OCI-M2 (cell line): ENCODE measurements around the gene EPS8L1.
"Not testable (repeated sequence)": the region's sequence is repeated elsewhere in the genome, so short reads cannot be mapped to it uniquely, and the experiment has no call there.

Experiments
- DNase-seq: peaks from one replicate; lab custom pipeline; 2025; ENCODE audit not compliant: unreplicated experiment; lab: John Stamatoyannopoulos, UW

Gene EPS8L1

DNA sequence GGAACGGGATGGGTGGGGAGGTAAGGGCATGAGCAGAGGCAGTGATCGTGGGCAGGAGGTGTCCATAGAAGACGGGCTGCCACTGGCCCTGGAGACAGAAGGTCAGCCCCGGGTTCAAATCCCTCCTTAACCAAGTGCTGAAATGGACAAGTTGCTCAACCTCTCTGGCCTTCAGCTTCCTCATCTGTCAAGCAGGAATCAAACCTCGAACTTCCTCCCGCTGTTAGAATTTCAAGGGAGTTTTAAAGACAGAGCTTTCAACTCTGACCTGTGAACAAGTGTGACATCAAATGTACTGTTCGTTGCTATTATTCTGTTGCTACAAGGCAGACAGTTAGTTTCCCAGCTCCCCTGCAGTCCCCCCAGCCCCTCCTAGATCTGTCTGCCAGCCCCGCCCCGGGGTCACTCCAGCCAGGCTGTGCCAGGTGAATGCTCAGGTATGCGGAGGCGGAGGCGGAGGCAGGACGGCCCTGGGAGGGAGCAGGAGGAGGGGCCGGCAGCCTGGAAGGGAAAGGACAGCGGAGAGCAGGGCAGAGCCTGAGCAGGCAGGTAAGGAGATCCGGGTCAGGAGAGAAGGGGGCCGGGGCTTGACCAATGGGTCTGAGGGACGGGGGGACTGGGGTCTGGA lies at the start of gene EPS8L1:
EPS8L1 (plus strand) TSS at position 499 of the 628 bp plus-strand sequence. CDS start 576 bp downstream, outside the sequence.
- DNase-seq, result no peak

DNA sequence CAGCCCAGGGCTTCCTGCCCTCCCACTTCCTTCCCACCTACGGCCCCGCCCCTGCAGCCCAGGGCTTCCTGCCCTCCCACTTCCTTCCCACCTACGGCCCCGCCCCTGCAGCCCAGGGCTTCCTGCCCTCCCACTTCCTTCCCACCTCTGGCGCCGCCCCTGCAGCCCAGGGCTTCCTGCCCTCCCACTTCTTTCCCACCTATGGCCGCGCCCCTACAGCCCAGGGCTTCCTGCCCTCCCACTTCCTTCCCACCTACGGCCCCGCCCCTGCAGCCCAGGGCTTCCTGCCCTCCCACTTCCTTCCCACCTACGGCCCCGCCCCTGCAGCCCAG lies 48.6 kb upstream of the EPS8L1 start:
- DNase-seq, result not testable (repeated sequence)

DNA sequence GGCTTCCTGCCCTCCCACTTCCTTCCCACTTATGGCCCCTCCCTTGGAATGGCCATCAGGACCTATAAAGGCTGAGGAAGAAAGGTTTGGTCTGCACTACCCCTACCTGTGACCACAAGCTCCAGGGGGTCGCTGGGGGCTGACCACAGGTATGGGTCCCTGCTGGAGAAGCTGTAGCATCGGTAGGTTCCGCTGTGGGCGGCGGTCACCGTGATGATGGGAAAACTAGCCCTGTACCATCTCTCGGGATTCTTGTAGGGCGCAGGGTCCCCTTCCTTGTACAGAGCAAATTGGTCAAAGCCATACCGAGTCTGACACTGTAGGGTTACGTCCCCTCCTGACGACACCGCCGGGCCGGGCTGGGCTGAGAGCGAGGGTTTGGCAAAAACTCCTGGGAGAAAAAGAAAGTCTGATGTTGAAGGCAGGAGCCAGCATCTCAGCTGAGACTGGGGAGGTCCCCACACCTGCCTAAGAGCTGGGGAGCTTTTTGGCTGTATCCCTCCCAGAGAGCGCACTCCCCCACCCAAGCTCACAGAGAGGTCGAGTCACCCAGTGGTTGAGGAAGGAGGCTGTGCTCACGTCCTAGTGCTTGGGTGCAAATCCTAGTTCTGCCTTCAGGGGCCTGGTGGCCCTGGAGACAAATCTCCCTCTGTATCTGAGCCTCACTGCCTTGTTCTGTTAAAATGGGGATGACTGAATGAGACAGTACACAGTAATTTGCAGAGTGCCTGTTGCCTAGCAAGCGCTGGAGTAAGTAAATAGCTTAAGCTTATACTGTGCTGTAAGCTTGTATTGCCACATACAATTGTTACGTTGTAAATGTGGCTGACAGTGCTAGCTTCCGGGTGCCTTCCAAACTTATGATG lies 48.0 kb upstream of the EPS8L1 start:
- no peak for DNase-seq

DNA sequence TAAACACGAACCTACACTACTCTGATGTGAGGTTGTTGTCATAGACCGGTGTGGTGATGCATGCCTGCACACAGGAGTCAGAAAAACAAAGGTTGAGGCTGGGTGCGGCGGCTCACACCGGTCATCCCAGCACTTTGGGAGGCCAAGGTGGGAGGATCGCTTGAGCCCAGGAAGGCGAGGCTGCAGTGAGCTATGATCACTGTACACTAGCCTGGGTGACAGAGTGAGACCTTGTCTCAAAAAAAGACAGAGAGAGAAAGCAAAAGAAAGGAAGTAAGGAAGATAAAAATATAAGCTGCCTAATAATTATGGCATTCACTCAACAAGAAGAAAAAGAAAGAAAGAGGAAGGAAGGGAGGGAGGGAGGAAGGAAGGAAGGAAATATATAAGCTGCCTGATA lies 46.9 kb upstream of the EPS8L1 start:
- no peak for DNase-seq

DNA sequence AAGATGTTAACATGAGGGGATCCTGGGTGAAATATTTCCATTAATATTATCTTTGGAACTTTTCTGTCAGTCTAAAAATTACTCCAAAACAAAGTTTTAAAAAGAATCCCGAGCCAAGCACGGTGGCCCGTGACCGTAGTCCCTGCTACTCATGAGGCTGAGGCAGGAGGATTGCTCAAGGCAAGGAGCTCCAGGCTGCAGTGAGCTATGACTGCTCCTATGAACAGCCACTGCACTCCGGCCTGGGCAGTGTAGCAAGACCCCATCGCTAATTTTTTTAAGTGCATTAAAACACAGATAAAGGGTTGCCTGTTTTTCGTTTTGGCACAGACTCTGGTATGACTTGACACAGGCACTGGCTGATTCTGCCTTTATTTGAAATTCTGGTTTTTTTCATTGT lies 44.5 kb upstream of the EPS8L1 start:
- no peak for DNase-seq

DNA sequence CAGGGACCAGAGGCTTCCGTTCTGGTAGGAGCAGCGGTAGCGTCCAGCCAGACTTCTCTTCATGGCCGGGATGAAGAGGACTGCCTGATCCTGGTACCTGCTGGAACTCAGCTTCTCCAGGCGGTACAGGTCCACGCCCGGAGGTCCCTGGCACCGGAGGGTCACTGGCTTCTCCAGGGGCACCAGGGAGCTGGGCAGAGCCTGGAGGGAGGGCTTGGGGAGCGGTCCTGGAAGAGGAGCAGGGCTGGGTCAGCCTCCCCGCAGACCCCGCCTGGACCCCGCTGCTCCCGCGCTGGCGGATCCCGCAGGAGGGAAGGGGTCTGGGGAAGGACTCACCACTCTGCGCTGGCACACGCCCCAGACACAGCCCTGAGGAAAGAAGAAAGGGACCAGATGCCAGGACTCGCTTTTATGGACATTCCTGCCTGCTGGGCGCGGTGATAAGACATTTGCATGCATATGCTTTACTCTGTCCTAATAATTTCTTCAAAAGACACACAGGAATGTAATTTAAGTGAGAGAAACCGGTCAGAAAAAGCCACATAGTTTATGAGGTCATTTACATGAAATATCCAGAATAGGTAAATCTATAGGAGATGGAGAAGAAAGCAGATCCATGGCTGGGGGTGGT lies 43.4 kb upstream of the EPS8L1 start:
- no peak for DNase-seq

DNA sequence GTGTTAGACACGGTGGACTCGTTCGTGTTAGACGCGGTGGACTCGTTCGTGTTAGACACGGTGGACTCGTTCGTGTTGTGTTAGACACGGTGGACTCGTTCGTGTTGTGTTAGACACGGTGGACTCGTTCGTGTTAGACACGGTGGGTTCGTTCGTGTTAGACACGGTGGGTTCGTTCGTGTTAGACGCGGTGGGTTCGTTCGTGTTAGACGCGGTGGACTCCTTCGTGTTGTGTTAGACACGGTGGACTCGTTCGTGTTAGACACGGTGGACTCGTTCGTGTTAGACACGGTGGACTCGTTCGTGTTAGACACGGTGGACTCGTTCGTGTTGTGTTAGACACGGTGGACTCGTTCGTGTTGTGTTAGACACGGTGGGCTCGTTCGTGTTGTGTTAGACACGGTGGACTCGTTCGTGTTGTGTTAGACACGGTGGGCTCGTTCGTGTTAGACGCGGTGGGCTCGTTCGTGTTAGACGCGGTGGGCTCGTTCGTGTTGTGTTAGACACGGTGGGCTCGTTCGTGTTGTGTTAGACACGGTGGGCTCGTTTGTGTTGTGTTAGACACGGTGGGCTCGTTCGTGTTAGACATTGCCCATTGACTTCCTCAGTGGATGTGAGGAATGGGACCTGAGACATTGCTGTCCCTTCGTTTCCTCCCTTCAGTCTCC lies 42.6 kb upstream of the EPS8L1 start:
- DNase-seq, result not testable (repeated sequence)

DNA sequence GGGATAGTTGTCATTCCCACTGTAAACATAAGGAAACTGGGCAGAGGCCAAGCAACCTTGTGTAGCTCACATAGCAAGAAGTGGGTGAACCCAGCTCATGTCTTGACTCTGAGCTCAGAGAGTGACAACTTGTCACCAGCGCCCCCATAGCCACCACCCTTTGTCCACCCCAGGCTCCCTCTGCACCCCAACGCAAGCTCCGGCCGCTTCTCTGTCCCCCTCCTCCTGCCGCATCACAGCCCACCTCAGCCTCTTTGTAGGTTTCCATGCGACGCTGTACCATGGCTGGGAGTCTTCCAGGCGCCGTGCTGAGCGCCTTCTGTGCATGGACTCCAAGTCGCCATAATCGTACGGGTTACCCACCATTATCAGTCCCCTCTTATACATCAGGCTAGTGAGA lies 40.9 kb upstream of the EPS8L1 start:
- no peak for DNase-seq

DNA sequence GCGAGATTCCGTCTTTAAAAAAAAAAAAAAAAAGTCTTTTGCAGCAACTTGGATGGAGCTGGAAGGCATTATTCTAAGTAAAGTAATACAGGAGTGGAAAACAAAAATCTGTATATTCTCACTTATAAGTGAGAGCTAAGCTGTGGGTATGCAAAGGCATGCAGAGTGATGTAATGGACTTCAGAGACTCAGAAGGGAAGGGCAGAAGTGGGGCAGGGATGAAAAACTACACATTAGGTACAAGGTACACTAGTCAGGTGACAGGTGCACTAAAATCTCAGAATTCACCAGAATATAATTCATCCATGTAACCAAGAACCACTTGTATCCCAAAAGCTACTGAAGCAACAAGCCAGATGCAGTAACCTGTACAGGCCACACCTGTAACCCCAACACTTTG lies 39.6 kb upstream of the EPS8L1 start:
- no peak for DNase-seq

DNA sequence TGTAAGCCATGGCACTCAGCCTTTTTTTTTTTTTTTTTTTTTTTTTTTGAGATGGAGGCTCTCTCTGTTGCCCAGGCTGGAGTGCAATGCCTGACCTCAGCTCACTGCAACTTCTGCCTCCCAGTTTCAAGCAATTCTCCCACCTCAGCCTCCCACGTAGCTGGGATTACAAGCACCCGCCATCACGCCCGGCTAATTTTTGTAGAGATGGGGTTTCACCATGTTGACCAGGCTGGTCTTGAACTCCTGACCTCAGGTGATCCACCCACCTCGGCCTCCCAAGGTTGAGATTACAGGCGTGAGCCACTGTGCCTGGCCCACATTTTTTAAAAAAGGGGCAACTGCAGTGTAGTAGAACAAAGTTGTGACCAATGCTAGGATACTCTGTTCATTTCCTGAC lies 38.1 kb upstream of the EPS8L1 start:
- DNase-seq, result not testable (repeated sequence)

DNA sequence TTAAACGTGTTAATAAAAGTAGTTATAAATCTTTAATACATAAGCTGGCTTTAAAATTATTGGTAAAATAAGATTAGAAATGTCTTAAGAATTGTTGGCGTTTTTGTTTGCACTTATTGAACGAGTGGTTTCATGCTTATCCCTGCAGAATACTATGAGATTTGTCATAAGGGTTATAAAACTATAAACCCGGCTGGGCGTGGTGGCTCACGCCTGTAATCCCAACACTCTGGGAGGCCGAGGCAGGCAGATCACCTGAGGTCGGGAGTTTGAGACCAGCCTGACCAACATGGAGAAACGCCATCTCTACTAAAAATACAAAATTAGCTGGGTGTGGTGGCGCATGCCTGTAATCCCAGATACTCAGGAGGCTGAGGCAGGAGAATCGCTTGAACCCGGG lies 35.0 kb upstream of the EPS8L1 start:
- not testable (repeated sequence) for DNase-seq

DNA sequence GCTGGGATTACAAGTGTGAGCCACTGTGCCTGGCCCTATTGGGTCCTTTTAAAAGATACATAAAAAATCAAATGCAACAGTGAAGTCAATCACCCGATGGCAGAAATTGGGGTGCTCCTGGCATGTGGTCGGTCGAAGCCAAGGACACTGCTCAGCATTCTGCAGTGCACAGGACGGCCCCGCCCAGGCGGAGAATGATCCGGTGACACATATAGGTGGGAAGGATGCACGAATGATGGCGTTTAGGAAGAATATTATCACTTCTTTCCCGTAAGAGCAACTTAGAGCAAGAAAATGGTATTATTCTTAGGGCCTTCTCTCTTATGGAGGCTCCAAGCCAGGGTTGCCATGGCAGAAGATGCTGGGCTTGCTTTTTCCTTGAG lies 34.4 kb upstream of the EPS8L1 start:
- DNase-seq, result no peak

DNA sequence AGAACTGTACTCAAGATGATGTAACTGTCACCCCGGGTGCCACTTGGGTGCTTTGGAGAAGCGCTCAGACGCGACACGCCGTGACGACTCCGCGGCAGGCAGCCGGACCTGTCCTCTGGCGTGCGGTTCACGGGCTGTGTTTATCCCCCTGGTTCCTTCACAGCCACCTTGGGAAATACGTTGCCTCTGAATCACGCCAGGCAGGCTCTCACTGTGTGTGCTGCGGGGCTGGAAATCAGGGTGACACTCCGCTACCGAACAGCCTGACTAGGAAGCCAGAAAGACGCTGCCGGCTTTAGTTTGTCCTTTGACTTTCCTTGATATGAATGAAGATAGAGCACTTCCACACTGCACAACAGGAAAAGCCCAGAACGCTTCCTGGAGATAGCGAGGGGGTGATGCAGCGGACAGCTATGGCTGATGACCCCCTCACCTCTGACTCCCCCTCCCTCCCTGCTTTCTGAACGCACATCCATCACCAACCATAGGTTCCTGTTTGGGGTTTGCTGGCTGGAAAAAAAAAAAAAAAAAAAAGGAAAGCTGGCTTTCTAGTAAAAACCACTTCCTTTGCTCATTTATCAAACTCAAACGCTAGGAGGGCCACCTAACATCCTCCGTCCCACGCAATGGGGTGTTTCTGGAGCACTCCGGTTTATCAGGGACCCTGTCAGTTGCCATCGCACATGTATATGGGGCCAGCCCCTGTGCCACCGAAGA lies 33.9 kb upstream of the EPS8L1 start:
- no peak for DNase-seq

DNA sequence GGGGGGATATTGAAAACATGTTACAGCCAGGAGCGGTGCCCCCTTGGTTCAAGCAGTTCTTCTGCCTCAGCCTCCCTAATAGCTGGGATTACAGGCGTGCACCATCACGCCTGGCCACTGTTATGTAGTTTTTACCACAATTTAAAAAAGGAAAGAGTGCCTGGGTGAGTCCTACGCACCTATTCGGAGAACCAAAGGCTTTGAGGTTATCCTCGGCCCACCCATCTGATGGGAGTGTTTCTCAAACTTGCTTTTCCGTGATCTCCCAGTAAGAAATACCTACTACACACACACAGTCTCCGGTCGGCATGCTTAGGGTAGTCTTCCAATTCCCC lies 33.4 kb upstream of the EPS8L1 start:
- no peak for DNase-seq

DNA sequence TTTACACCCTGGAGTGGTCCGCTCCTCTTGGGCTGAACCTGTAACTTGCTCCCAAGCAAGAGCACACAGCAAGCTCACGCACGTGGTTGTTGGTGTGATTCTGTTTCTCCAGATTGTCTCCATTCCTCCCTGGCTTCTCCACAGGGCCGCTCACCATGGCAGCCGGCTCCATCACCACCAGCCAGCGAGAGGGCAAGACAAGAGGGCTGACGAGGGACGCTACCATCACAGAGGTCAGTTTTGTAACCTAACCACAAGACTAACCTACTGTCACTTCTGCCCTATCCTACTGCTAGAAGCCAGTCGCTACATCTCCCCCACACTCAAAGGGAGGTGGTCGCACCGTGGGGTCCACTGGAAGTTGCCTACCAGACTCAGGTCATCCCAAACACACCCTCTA lies 33.0 kb upstream of the EPS8L1 start:
- no peak for DNase-seq

DNA sequence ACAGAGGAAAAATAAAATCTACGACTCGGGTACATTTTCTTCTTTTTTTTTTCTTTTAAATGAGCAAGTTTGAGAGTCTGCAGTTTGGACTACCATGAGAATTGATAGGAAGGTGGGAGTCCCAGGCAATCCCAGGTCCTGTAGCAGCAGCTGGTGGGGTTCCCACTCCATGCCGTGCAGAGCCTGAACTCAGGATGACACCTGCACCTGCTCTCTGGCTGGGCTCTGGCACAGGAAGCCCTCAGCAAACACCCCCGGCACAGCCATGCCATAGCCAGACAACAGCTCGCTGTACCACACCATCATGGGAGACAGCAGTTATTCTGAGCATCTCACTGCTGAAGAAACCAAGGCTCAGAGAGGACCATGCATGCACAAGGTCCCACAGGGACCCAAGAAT lies 31.4 kb upstream of the EPS8L1 start:
- no peak for DNase-seq

DNA sequence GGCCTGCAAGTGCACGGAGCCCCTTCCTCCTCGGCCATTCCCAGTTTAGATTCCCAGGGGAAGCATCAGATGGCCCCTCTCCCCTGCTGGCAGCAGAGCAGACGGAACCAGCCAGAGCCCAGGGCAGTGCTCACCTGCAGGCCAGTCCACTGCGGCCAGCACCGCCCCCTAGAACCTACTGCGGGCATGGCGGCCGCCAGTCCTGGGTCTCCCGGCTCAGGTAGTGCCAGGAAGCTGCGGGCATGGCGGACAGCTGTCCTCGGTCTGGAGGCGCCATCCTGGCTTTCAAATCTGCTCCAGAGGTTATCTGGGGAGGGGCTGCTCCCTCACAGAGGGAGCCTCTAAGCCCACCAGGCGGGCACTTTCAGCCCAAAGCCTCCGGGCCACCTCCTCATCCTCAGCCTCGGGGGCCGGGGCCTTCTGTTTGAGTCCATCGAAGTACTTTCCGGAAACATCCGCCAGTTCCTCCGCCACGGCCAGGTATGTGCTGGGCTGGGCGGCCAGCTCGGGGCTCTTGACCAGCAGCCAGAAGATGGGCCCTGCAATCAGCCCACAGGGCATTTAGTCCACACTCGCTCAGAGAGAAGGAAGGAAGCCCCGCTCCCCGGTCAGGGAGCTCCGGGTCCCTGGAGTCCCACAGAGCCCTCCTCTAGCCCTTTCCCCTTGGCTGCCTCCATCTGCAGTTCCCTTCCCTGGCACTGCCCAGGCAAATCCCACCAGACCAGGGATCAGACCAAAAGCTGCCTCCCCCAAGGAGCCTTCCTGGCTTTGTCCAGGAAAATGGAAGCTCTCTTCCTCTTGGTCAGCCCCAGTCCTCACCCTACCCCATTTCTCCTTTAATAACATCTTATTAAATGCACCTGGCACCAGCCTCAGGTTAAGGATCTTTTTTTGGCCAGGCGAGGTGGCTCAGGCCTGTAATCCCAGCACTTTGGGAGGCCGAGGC lies 30.6 kb upstream of the EPS8L1 start:
- DNase-seq, result no peak

DNA sequence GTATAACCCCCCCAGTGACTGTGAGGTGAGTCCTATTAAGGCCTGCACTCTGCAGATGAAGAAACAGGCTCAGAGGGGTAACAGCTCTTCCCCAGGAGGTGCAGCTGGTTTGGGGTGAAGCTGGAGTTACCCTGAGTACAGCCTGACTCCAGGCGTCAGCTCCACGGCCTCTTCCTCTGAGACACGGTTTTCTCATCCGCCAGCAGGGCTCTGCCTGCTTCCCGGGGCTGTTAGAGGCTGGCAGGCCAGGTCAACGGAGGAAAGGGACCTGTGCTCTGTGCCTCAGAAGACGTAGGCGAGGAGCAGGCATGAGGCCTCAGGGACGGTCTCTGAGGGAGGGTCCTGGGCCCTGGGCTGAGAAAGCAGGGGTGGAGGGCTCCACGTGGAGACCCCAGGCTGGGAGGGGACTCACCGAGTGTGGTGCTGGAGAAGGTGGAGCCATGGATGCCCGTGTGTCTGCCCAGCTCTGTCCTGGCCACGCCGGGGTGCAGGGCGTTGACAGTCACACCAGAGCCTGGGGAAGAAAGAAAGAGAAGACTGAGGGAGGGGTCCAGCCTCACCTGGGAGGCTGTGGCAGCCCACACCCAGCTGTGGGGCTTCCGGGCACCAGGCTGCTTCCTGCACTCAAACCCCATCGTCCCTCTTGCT lies 28.6 kb upstream of the EPS8L1 start:
- DNase-seq, result no peak

DNA sequence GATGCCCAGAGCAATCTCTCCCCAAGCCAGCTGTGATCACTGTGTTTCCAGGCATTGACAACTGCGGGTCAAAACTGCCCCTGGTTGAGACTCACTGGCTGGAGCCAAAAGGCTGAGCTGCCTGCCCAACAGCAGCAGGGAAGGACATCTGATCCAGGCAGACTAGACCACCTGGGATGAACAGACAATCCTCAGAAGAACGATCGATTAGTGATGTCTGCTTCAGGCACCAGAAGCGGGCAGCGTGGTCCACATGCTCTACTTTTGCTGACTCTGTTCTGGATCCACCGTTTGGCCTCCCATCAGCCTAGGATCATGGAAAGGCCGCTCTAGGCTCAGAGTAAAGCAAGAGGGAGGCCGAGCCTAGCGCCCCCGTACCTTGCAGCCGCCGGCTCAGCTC lies 27.7 kb upstream of the EPS8L1 start:
- DNase-seq, result no peak

DNA sequence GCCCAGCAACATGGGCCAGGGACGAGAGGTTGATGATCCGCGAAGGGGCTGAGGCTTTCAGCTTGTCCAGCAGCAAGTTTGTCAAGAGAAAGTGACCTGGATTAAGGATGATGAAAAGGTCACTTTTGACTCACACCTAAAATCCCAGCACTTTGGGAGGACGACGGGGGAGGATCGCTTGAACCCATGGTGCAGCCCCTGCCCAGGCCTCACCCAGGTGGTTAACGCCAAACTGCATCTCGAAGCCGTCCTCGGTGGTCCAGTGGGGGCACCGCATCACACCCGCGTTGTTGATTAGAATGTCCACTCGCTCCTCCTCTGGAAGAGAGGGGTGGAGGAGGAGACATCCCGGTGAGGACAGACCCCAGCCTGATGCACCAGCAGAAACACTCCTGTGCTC lies 27.2 kb upstream of the EPS8L1 start:
- no peak for DNase-seq
